ENCODE measurements around the gene MOB3C. TPM values are rescaled to one million over a fixed set of nuclear protein-coding genes. Genes with fewer than 3 reads are reported as not detected.
"Not testable (repeated sequence)": the region's sequence is repeated elsewhere in the genome, so short reads cannot be mapped to it uniquely, and the experiment has no call there.

MOB3C gene
- total and polyA plus RNA-seq, 5 experiments from 2014 or later: 8.3 to 24.7 (median 17.5) TPM

DNA sequence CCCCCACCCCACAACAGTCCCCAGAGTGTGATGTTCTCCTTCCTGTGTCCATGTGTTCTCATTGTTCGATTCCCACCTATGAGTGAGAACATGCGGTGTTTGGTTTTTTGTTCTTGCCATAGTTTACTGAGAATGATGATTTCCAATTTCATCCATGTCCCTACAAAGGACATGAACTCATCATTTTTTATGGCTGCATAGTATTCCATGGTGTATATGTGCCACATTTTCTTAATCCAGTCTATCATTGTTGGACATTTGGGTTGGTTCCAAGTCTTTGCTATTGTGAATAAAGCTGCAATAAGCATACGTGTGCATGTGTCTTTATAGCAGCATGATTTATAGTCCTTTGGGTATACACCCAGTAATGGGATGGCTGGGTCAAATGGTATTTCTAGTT lies 34.5 kb upstream of the MOB3C start:
- H3K27ac Mint-ChIP-seq, H3K4me1 Mint-ChIP-seq, H3K4me3 Mint-ChIP-seq, DNase-seq, POLR2A ChIA-PET, H3K27me3 Mint-ChIP-seq, ATAC-seq: not testable (repeated sequence)
- peaks cover 0 to 11% (median 2%) of the 10 kb centered on the region in 9 donors for H3K9me3 Mint-ChIP-seq
- peaks cover 31 to 88% (median 72%) of the 10 kb centered on the region in 3 donors for H3K36me3 Mint-ChIP-seq

DNA sequence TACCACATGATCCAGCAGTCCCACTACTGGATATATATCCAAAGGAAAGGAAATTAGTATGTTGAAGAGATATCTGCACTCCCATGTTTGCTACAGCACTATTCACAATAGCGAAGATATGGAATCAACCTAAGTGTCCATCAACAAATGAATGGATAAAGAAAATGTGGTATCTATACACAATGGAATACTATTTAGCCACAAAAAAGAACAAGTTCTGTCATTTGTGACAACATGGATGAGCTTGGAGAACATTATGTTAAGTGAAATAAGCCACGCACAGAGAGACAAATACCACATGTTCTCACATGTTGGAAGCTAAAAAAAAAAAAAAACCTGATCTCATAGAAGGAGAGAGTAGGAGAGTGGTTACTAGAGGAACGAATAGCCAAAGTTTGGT lies 33.9 kb upstream of the MOB3C start:
- H3K4me3 Mint-ChIP-seq: no peak overlapping the region
- H3K36me3 Mint-ChIP-seq: peaks cover 24 to 84% (median 65%) of the 10 kb centered on the region in 3 donors
- H3K27ac Mint-ChIP-seq: no peak overlapping the region
- no peak for ATAC-seq
- no peak for DNase-seq
- peaks cover 0 to 11% (median 2%) of the 10 kb centered on the region in 9 donors for H3K9me3 Mint-ChIP-seq
- H3K27me3 Mint-ChIP-seq: no peaks in the 10 kb centered on the region
- POLR2A ChIA-PET: no interaction called here
- no peaks in the 10 kb centered on the region for H3K4me1 Mint-ChIP-seq

DNA sequence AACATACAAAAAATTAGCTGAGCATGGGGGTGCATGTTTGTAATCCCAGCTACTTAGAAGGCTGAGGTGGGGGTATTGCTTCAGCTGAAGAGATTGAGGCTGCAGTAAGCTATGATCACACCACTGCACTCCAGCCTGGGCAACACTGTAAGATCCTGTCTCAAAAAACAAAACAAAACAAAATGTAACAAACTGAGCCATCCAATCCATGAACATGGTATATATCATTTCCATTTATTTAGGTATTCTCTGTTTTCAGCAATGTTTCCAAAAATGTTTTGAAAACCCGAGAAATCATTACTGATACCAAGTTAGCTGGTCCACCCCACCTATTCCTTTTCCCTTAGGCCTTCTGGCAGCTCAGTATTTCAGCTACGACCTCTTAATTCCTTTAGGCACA lies 33.2 kb upstream of the MOB3C start:
- H3K36me3 Mint-ChIP-seq: peaks cover 19 to 82% (median 59%) of the 10 kb centered on the region in 3 donors
- peaks cover 0 to 8% (median 2%) of the 10 kb centered on the region in 9 donors for H3K9me3 Mint-ChIP-seq
- ATAC-seq (no peak), DNase-seq (no peak)
- no peaks in the 10 kb centered on the region for H3K27me3 Mint-ChIP-seq
- POLR2A ChIA-PET: no interaction called here
- H3K4me1 Mint-ChIP-seq: no peaks in the 10 kb centered on the region
- H3K4me3 Mint-ChIP-seq: no peak overlapping the region
- H3K27ac Mint-ChIP-seq: no peak overlapping the region

DNA sequence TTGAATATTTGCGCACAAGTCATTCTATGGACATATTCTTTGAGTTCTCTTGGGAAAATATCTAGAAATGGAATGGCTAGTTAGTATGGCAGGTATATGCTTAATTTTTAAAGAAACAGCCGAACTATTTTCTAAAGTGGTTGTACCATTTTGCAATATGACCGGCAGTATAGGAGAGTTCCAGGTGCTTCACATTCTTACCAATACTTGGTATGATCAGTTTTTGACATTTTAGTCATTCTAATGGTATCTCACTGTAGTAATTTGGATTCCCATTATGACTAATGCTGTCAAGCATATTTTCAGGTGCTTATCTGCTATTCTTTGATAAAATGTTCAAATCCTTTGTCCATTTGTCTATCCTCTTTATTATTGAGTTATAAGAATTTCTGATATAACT lies 31.0 kb upstream of the MOB3C start:
- Mint-ChIP-seq H3K27me3 (no peaks in the 10 kb centered on the region), H3K36me3 (peaks cover 16 to 73% (median 46%) of the 10 kb centered on the region in 3 donors), H3K4me1 (no peaks in the 10 kb centered on the region), H3K27ac (no peak overlapping the region), H3K9me3 (peaks cover 0 to 8% (median 0%) of the 10 kb centered on the region in 9 donors), H3K4me3 (no peak overlapping the region)
- DNase-seq (no peak), ATAC-seq (no peak)
- POLR2A ChIA-PET: no interaction called here

DNA sequence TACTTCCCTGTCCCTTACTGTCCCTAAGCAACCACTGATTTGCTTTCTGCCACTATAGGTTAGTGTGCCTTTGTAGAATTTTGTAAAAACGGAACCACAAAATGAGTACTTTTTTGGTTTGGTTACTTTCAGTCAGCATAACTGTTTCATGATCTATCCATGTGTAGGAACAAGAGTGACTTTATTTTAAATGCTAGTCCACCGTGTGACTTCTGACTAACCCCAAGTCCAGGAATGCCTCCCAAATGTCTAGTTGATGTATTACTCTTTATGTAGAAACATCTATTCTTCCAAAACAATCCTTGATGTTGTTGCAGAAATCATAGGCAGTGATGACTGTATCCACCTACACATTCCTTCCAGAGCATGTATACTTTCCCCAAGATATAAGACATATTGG lies 30.2 kb upstream of the MOB3C start:
- Mint-ChIP-seq H3K27me3 (no peaks in the 10 kb centered on the region), H3K4me3 (no peak overlapping the region), H3K4me1 (no peaks in the 10 kb centered on the region), H3K36me3 (peaks cover 11 to 71% (median 42%) of the 10 kb centered on the region in 3 donors), H3K27ac (no peak overlapping the region), H3K9me3 (peaks cover 0 to 5% (median 0%) of the 10 kb centered on the region in 9 donors)
- DNase-seq (no peak), ATAC-seq (no peak)
- POLR2A ChIA-PET: no interaction called here

DNA sequence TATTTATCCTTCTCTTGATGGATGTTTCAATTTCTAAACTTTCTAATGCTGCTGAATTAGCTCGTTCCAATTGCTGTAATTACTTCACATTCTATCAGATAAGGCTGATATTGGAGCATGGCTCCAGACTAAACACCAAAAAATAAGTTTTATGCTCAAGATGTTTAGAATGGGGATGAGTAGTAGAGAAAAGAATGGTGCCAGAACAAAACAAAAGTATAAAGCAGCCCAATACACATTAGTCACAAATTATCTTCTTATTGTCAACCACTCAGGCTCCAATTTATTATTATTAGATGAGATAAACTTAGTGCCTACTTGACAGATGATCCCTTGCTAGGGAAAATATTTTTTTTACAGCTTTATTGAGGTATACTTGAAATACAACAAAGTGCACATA lies 29.7 kb upstream of the MOB3C start:
- H3K27ac Mint-ChIP-seq: peak overlapping the region in 1 of 10 donors; percentile 9
- peaks cover 10 to 71% (median 39%) of the 10 kb centered on the region in 3 donors for H3K36me3 Mint-ChIP-seq
- POLR2A ChIA-PET: no interaction called here
- peaks cover 0 to 4% (median 0%) of the 10 kb centered on the region in 4 donors for H3K4me1 Mint-ChIP-seq
- no peak for DNase-seq
- no peak overlapping the region for H3K4me3 Mint-ChIP-seq
- H3K9me3 Mint-ChIP-seq: peaks cover 0 to 5% (median 0%) of the 10 kb centered on the region in 9 donors
- ATAC-seq: no peak
- no peaks in the 10 kb centered on the region for H3K27me3 Mint-ChIP-seq

DNA sequence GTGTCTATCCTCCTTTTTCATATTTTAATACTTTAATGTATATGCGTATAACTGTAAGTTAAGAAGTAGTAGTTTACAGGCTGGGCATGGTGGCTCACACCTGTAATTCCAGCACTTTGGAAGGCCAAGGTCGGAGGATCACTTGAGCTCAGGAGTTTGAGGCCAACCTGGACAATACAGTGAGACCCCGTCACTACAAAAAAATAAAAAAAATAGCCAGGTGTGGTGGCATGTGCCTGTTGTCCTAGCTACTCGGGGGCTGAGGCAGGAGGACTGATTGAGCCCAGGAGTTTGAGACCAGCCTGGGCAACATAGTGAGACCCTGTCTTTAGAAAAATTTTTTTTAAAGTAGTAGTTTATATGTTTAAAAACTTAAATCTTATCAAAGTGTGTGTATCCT lies 29.2 kb upstream of the MOB3C start:
- peaks cover 0 to 5% (median 0%) of the 10 kb centered on the region in 9 donors for H3K9me3 Mint-ChIP-seq

DNA sequence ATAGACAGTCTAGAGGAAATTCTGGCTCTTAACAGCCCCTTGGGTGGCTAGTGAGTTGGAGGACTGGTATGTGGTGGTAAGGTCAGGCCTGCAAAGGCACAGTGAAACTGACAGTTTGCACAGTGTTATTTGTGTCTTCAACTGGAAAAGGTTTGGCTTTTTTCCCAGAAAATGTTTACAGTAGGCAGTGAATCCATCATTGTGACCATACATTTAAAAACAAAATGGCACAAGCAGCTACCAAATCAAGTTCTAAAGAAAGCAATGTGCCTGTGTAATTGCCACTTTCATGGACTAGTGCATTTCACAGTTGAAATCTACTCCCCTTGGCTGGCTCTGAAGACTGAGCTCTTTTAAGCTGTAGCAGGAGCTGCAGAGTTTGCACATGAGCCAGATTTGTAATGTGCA lies 26.8 kb upstream of the MOB3C start:
- POLR2A ChIA-PET: no interaction called here
- Mint-ChIP-seq H3K27me3 (no peaks in the 10 kb centered on the region), H3K27ac (no peak overlapping the region), H3K36me3 (peaks cover 4 to 61% (median 19%) of the 10 kb centered on the region in 3 donors), H3K9me3 (no peaks in the 10 kb centered on the region), H3K4me1 (peaks cover 0 to 8% (median 0%) of the 10 kb centered on the region in 4 donors), H3K4me3 (no peak overlapping the region)
- no peak for DNase-seq
- ATAC-seq: no peak

More for the DNA sequence above, 29.2 kb upstream of the MOB3C start:
- POLR2A ChIA-PET: no interaction called here
- no peak overlapping the region for H3K4me3 Mint-ChIP-seq
- no peaks in the 10 kb centered on the region for H3K27me3 Mint-ChIP-seq
- peaks cover 10 to 70% (median 37%) of the 10 kb centered on the region in 3 donors for H3K36me3 Mint-ChIP-seq
- H3K27ac Mint-ChIP-seq: peak overlapping the region in 2 of 10 donors; percentile 9 to 19
- DNase-seq (no peak), ATAC-seq (no peak)
- peaks cover 0 to 5% (median 0%) of the 10 kb centered on the region in 4 donors for H3K4me1 Mint-ChIP-seq

DNA sequence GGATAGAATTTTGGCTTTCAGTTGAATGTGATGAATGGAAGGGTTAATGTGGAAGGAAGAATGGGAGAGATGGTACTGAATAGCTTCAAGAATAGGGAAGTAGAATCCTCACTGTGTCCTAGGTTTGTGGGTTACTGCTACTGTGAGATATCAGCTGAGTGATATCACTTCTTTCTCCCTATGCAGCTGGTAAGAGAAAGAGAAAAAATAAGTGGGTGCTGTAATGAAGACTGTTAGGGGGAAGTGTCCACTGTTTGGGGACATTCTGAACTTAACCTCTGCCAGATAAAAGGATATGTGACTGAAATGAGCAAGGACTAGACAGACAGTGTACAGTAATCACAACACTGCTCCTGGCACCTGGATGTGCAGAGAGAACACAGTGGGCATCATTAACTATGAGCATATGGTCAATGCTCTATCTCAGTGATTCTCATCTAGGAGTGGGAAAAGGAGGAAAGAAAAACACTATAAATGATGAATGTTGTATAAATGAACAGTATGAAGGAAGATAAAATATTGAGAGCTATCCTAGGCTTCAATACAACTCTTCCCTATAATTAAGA lies 25.6 kb upstream of the MOB3C start:
- no peaks in the 10 kb centered on the region for H3K9me3 Mint-ChIP-seq
- DNase-seq: no peak
- H3K27ac Mint-ChIP-seq: peak overlapping the region in 1 of 10 donors; percentile 39
- H3K36me3 Mint-ChIP-seq: peaks cover 0 to 60% (median 14%) of the 10 kb centered on the region in 3 donors
- H3K4me3 Mint-ChIP-seq: no peak overlapping the region
- no peak for ATAC-seq
- no peaks in the 10 kb centered on the region for H3K27me3 Mint-ChIP-seq
- POLR2A ChIA-PET: no interaction called here
- H3K4me1 Mint-ChIP-seq: peaks cover 0 to 8% (median 0%) of the 10 kb centered on the region in 4 donors

DNA sequence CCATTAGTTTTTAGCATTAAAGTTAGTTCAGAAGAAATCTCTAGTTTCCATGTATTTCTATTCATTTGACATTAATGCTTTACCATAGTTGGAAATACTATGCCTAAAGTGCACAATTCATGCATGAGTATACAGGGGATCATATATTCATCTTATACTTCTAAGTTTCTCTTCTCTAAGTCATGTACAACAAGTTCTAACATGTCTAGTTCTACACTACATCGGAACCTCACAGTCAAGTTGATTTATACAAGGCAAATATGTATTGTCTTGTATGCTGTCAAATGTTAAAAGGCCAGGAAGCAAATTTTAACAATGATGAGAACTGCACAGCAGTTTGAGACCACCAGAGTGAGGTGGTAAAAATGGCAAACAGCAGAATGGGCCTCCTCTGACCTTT lies 22.9 kb upstream of the MOB3C start:
- no peaks in the 10 kb centered on the region for H3K27me3 Mint-ChIP-seq
- no peak overlapping the region for H3K4me3 Mint-ChIP-seq
- peaks cover 0 to 8% (median 0%) of the 10 kb centered on the region in 4 donors for H3K4me1 Mint-ChIP-seq
- no peaks in the 10 kb centered on the region for H3K9me3 Mint-ChIP-seq
- no peak for DNase-seq
- peaks cover 0 to 67% (median 17%) of the 10 kb centered on the region in 3 donors for H3K36me3 Mint-ChIP-seq
- ATAC-seq: no peak
- POLR2A ChIA-PET: no interaction called here
- H3K27ac Mint-ChIP-seq: peak overlapping the region in 1 of 10 donors; percentile 10

DNA sequence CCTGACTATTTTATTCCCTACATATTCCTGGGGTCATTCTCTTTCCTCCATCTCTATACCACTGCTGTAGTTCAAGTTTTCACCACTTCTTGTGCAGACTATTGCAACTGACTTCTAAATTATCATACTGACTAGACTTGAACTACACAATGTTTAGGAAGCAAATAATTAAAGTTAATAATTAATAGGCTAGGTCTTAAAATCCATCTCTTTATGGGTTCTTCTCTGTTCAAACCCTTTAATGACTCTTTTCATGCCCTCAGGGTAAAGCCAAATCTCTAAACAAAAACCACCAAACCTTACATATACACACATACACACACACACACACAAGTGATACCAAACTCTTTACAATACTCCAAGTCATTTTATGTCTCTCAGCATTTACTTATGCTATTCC lies 22.3 kb upstream of the MOB3C start:
- Mint-ChIP-seq H3K9me3 (no peaks in the 10 kb centered on the region), H3K4me3 (no peak overlapping the region), H3K27ac (peak overlapping the region in 2 of 10 donors; percentile 10 to 41), H3K4me1 (peaks cover 0 to 8% (median 0%) of the 10 kb centered on the region in 4 donors), H3K27me3 (no peaks in the 10 kb centered on the region), H3K36me3 (peaks cover 0 to 73% (median 23%) of the 10 kb centered on the region in 3 donors)
- no peak for DNase-seq
- no peak for ATAC-seq
- POLR2A ChIA-PET: no interaction called here

DNA sequence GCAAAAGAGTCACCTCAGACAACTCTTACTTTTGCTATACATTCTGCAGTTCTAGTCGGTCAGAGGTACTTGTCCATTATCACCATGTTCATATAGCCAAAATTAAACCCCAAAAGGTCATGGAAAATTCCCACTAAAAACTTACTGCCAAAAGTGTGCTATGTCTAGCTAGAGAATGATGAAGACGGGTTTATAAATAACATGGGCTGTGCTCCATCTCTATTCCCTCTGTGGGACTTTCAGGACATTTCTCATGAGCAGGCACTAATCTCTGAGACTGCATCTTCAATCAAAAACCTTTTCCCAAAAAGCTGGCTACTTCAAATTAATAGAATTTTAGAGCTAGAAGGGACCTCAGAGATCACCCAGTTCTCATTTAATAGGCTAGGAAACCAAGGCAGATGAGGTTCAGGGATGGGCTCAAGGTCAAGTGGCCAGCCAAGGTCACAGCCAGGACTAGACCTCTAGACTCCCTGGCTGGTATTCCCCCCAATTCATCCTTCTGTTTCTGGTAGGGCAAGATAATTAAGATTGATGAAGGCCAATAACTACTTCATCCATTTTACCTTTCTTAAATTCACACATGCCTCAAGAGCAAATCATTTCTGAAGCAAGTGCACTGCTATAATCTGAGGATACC lies 21.0 kb upstream of the MOB3C start:
- Mint-ChIP-seq H3K9me3 (no peaks in the 10 kb centered on the region), H3K36me3 (peaks cover 0 to 74% (median 21%) of the 10 kb centered on the region in 3 donors), H3K27me3 (no peaks in the 10 kb centered on the region), H3K4me3 (no peak overlapping the region), H3K27ac (peak overlapping the region in 3 of 10 donors; percentile 6 to 62 (median 37)), H3K4me1 (peaks cover 0 to 8% (median 0%) of the 10 kb centered on the region in 4 donors)
- no peak for DNase-seq
- no peak for ATAC-seq
- POLR2A ChIA-PET: interaction anchor here (0.6 kb wide), 1 partner anchor 18 kb away, joined by 3 read pairs; no protein-coding TSS in a partner anchor

DNA sequence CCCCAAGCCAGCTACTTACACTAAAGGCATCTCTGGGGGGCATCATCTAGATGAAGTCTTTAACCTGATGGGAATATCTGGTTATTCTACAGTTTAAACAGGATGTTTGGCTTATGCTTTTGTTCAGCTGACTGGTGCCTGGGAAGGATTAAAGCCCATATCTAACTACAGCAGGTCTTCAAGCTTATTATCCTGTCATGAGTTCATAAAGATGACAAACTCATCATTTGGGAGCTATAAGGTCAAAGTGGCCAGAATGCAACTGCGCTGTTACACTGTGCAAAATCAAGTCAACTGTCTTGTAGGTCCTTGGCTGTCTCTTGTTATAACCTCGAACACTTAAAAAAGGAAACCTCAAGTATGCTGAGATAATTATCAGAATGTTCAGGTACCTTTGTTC lies 18.6 kb upstream of the MOB3C start:
- no peak for DNase-seq
- POLR2A ChIA-PET: no interaction called here
- Mint-ChIP-seq H3K27ac (peak overlapping the region in 1 of 10 donors; percentile 65), H3K4me3 (no peak overlapping the region), H3K36me3 (peaks cover 0 to 70% (median 20%) of the 10 kb centered on the region in 3 donors), H3K4me1 (peaks cover 0 to 2% (median 0%) of the 10 kb centered on the region in 4 donors), H3K9me3 (no peaks in the 10 kb centered on the region), H3K27me3 (no peaks in the 10 kb centered on the region)
- ATAC-seq: no peak

Data from naive thymus-derived CD8-positive, alpha-beta T cell (primary cell).